HG02970 (cell line): Measurements from ENCODE around the gene SLC12A7.

ENCODE experiments used
- ATAC-seq: cut with Tn5 transposase; IDR thresholded peaks from one replicate; pipeline ENCODE4 v1.9.1; 2021; ENCODE audit warnings: mild to moderate bottlenecking, moderate library complexity, moderate number of reproducible peaks; ENCODE audit not compliant: unreplicated experiment, low FRiP score

The SLC12A7 gene

GRCh38 chr5:1013948-1014301 lies 97.9 kb downstream of the SLC12A7 start:
- ATAC-seq, result no peak

- ATAC-seq, result no peak
Measured at GRCh38 chr5:1013238-1013947, 98.5 kb downstream of the SLC12A7 start.

GRCh38 chr5:1012900-1013237 lies 99.0 kb downstream of the SLC12A7 start:
- ATAC-seq, result no peak

GRCh38 chr5:1012313-1012841 lies 99.5 kb downstream of the SLC12A7 start:
- no peak for ATAC-seq

GRCh38 chr5:1011741-1012312 lies 100.0 kb downstream of the SLC12A7 start:
- no peak for ATAC-seq

- no peak for ATAC-seq
Measured at GRCh38 chr5:1011226-1011631, 100.6 kb downstream of the SLC12A7 start.

- ATAC-seq, result no peak
Measured at GRCh38 chr5:1010641-1011046, 101.2 kb downstream of the SLC12A7 start.

- no peak for ATAC-seq
Measured at GRCh38 chr5:1010181-1010510, 101.7 kb downstream of the SLC12A7 start.

- no peak for ATAC-seq
Measured at GRCh38 chr5:1009359-1010180, 102.3 kb downstream of the SLC12A7 start.

GRCh38 chr5:1008451-1009358 lies 103.2 kb downstream of the SLC12A7 start, which contains the start of gene NKD2:
NKD2 (plus strand) TSS chr5:1008802; CDS start chr5:1009058, 256 bp downstream.
- no peak for ATAC-seq

GRCh38 chr5:1007681-1008450 lies 104.0 kb downstream of the SLC12A7 start:
- no peak for ATAC-seq

- no peak for ATAC-seq
Measured at GRCh38 chr5:1007221-1007680, 104.6 kb downstream of the SLC12A7 start.

- ATAC-seq, result no peak
Measured at GRCh38 chr5:1006656-1007071, 105.2 kb downstream of the SLC12A7 start.

GRCh38 chr5:1005904-1006655 lies 105.8 kb downstream of the SLC12A7 start:
- no peak for ATAC-seq

- ATAC-seq, result no peak
Measured at GRCh38 chr5:1005249-1005851, 106.5 kb downstream of the SLC12A7 start.

- ATAC-seq, result no peak
Measured at GRCh38 chr5:1004461-1005248, 107.2 kb downstream of the SLC12A7 start.

- no peak for ATAC-seq
Measured at GRCh38 chr5:1003296-1003937, 108.4 kb downstream of the SLC12A7 start.
